HG03064 (cell line): ENCODE measurements around the gene SENP1.

Experiments
- ATAC-seq: cut with Tn5 transposase; IDR thresholded peaks from one replicate; pipeline ENCODE4 v1.9.1; 2021; ENCODE audit warnings: low read depth; ENCODE audit not compliant: unreplicated experiment

Gene SENP1

DNA sequence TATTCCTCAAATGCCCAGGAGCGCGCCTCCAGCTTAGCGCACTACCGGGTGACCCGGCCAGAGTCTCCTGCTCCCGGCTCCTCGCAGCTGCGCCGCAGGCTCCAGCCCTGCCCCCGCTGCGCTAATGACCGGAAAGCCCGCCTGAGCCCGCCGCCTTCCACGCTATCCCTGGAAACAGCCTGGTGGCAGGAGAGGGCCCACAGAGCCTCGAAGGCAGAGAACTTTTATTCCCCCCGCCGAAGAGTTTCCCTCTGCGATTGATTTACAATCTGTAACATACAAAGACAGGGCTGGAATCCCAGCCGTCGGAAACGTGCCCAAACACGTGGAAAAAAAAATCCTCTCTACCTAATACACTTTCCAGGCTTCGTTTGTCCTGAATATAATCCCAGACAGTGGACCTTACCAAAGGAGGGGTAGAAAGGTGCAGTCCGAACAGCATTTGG is 103.1 kb downstream of the SENP1 start:
- no peak for ATAC-seq

DNA sequence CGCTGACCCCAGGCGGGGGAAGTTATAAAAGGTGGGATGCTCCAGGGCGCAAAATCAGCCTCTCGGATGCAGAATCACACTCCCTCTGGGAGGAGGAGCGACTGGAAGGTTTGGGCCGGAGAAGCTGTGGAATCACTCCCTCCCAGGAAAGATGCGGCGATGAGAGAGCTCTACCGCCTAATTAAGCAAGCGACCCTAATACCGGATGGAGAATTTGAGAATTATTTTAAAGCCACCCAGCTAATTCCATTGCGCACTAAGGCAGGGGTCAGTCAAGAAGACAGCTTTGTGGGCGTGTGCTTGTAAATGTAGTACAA is 103.5 kb downstream of the SENP1 start:
- ATAC-seq = no peak

DNA sequence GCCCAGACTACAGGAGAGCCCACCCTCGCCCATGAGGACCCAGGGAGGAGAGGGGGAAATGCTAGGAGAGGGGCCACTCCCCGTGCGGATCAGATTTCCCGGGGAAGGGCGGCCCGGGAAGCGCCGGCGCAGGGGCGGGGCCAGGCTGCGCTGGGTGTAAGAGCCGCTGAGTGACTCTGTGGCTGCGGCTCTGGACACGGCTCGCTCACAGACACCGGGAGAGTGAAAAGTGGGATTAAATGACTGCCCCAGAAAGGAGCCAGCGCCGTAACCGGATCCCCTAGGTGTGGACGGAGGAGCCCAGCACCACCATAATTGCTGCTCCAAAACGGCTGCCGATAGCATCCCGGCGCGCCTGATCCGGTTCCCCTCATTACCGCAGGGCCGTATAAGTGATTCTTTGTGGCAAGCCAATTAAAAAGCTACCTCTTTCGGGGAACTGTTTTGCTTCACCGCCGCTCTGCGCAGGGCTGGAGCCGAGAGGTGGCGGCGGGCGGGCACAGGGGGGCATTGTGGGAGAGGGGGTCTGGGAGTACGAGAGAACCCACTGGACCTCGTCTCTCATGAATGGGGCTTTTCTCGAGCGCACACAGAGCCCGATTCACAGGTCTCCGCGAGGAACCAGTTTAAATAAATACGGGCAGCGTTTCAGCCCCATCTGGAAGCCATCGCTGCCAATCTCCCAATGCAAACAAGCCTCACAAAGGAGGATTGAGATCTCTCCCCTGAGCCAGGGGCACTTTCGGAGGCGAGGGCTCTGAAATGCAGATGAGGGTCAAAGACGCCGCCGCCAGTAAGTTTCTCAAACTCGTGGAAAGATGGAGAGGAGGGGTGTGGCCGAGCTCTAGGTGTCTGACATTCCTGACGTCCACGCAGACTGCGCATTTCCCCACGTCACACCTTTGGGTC is 104.1 kb downstream of the SENP1 start:
- no peak for ATAC-seq

GRCh38 chr12:48000878-48001504 is 104.9 kb downstream of the SENP1 start:
- no peak for ATAC-seq

- no peak for ATAC-seq
Measured at GRCh38 chr12:47999816-48000215, 106.1 kb downstream of the SENP1 start.

- no peak for ATAC-seq
Measured at GRCh38 chr12:47997321-47997720, 108.6 kb downstream of the SENP1 start.

DNA sequence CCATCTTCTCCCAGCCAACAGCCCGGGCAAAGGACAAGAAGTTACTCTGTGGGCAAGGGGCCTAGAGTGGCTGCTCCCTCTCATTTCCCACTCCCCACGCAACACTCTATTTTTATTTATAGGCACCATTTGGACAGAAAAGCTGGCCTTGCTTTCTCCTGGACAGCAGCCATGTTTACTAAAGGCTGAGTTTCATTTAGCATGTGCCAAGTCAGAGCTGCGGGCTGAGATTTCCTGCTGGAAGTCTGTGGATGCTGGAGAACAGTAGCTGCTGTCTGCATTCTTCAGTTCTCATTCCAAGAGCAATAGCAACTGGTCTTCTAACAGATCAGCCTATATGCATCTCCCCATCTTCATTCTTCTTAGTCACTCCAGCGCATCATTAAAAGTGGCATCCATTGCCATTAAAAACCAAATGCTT is 109.9 kb downstream of the SENP1 start:
- no peak for ATAC-seq

DNA sequence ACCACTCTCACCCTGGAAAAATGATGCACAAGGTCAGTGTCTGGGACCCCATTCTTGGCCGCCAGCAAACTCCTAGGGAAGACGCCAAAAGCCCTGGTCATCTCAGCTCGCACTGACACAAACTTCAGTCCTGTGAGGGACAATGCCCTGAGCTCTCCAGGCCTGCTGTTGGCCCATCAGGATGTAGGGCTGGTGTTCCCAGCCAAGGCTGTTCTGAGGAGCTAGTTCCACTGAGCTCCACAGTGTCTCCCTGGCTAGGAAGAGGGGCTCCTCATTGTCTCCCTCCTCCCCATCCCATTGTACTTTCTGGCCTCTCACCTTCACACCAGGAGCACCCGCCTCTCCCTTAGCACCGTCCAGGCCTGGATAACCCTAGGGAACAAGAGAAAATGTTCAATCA is 112.4 kb downstream of the SENP1 start:
- ATAC-seq = no peak
